22Rv1 (cell line): Measurements from ENCODE around the gene MGAT5B.
A peak's percentile ranks its signal among the peaks of the same experiment; 100 is the strongest.

ENCODE experiments used
- H3K27ac ChIP-seq: fragments of 450-650 bp; 2 replicates; pipeline ENCODE4 v1.5.1; 2017
- ZFX ChIP-seq: fragments of 450-650 bp; IDR thresholded peaks from 2 replicates; pipeline ENCODE4 v1.6.1; 2017; ENCODE audit warnings: antibody characterized with exemption, borderline replicate concordance
- TF ChIP-seq, protein P1 (sequence below): fragments of 450-650 bp; IDR thresholded peaks from 2 replicates; pipeline ENCODE4 v1.5.1; 2017; ENCODE audit warnings: mild to moderate bottlenecking

The MGAT5B gene

DNA sequence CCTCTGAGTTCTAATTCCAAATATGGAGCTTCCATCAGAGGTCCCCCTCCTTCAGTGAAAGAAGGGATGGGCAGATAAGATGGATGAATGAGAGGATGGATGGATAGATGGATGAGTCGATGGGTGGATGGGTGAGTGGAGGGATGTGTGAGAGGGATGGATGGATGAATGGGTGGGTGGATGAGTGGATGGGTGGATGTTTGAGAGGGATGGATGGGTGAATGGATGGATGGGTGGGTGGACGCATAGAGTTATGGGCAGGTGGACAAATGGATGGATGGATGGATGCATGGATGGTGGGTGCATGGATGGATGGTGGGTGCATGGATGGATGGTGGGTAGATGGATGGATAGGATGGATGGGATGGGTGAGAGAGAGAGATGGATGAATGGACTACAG lies 69.0 kb downstream of the MGAT5B start:
- no peak overlapping the region for H3K27ac ChIP-seq
- TF ChIP-seq ZFX: no peak
- TF ChIP-seq, protein P1, sequence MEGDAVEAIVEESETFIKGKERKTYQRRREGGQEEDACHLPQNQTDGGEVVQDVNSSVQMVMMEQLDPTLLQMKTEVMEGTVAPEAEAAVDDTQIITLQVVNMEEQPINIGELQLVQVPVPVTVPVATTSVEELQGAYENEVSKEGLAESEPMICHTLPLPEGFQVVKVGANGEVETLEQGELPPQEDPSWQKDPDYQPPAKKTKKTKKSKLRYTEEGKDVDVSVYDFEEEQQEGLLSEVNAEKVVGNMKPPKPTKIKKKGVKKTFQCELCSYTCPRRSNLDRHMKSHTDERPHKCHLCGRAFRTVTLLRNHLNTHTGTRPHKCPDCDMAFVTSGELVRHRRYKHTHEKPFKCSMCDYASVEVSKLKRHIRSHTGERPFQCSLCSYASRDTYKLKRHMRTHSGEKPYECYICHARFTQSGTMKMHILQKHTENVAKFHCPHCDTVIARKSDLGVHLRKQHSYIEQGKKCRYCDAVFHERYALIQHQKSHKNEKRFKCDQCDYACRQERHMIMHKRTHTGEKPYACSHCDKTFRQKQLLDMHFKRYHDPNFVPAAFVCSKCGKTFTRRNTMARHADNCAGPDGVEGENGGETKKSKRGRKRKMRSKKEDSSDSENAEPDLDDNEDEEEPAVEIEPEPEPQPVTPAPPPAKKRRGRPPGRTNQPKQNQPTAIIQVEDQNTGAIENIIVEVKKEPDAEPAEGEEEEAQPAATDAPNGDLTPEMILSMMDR: no peak

DNA sequence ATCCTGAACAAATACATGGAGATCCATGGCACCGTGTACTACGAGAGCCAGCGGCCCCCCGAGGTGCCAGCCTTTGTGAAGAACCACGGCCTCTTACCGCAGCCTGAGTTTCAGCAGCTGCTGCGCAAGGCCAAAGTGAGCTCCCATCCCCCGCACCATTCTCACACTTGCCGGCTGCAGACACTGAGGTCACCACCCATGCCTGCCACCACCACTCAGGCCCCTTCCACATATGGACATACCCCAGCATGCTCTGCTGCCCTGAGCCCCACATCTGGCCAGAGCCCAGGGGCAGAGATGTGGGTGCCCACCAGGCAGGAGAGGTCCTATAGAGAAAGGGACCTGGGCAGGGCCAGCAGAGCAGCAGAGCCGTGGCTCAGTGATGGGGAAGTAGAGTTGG lies 69.8 kb downstream of the MGAT5B start:
- TF ChIP-seq, protein P1: no peak
- no peak overlapping the region for H3K27ac ChIP-seq

DNA sequence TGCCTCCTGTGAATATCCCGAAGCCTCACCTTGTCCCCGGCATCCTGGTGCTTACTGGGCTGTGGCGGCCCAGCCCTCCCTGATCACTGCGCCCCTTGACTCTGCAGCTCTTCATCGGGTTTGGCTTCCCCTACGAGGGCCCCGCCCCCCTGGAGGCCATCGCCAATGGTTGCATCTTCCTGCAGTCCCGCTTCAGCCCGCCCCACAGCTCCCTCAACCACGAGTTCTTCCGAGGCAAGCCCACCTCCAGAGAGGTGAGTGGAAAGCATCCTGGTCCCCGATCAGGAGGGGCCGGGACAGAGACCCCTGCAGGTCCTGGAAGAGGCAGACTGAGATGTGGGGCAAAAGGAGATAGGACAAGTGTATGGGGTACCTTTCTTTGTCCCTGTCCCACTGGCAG lies 72.1 kb downstream of the MGAT5B start:
- TF ChIP-seq, protein P1: no peak
- no peak for TF ChIP-seq ZFX
- H3K27ac ChIP-seq: no peak overlapping the region

DNA sequence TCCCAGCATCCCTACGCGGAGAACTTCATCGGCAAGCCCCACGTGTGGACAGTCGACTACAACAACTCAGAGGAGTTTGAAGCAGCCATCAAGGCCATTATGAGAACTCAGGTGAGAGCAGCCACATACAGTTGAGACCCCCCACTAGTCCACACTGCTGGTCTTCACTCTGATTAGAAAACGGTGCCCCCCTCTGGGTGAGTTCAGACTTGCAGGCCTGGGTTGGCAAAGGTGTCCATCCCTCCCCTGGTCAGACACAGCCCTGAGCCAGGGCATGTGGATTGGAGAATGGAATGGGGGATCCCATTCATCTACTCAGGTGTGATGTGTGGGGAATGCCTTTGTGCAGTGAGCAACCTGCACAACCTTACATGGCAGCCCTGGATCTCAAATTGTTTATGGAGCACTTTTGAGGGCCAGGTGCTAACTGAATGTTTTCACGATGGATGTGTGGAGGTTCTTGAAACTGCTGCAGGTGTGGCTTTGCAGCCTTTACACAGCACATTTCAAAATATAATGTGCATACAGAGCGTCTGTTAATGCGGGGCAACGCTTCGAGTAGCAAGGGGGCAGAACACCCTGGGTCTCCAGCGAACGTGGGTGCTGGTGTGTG lies 72.6 kb downstream of the MGAT5B start:
- no peak overlapping the region for H3K27ac ChIP-seq
- no peak for TF ChIP-seq ZFX
- TF ChIP-seq, protein P1: peak; percentile 25

- H3K27ac ChIP-seq: no peak overlapping the region
- TF ChIP-seq ZFX: no peak
- TF ChIP-seq, protein P1: no peak
Measured at GRCh38 chr17:76943202-76943601, 75.0 kb downstream of the MGAT5B start.

DNA sequence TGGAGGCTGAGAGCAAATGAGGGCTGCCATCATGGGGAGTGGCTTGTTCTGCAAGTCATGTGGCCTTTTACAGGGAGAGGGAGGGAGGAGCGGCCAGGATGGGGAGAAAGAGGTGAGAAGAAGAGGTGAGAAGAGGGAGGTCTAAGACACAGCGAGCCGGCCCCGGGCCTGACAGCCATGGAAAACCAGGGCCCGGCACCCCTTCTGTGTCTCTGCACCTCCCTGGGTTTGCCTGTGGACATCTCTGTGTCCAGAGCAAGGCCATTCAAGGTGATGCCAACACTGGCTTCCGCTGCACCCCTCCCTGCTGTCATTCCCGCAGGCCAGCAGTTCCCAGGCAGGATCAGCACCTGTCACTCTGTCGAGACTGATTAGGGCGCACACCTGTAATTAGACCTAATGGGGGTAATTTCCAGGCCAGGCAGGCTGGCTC lies 75.6 kb downstream of the MGAT5B start:
- TF ChIP-seq ZFX: no peak
- TF ChIP-seq, protein P1: no peak
- no peak overlapping the region for H3K27ac ChIP-seq

GRCh38 chr17:76944477-76944876 lies 76.3 kb downstream of the MGAT5B start:
- no peak overlapping the region for H3K27ac ChIP-seq
- no peak for TF ChIP-seq ZFX
- TF ChIP-seq, protein P1: no peak
